ENCODE data around the gene SYCP2.

Gene SYCP2

DNA sequence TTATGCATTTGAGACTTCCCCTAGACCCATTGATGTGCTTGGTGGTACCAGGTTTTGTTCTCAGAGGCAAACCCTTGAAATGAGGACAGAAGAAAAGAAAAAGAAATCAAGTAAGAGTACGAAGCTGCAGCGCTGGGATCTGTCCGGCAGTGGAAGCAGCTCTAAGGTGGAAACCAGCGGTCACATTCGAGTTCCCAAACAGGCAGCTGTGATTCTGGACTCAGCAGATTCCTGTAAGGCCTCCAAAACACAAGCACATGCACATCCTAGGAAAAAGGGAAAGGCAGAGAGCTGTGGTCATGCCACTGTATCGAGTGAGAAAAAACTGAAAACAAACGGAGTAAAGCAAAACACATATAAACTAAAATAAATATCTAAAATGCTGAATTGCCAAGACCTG, 11.3 kb upstream of the SYCP2 start:
- DNase-seq: no peak

DNA sequence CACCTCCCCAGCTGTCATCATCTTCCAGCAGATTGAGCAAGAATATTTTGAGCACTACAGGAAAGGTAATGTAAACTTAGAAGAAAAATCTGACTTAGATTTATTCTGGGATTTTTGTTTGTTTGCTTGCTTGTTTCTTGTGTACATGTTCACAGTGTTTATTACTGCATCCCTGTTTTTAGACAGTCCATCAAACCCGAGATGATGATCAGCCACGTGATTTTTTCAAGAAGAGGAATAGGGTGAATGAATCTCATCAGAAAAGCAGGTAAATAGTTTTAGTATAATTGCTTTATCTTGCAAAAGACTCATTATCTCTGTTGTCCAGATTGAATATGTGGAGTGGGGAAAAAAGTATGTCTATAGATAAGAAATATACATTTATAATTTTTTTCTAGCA, 8.8 kb upstream of the SYCP2 start:
- no peak for DNase-seq

DNA sequence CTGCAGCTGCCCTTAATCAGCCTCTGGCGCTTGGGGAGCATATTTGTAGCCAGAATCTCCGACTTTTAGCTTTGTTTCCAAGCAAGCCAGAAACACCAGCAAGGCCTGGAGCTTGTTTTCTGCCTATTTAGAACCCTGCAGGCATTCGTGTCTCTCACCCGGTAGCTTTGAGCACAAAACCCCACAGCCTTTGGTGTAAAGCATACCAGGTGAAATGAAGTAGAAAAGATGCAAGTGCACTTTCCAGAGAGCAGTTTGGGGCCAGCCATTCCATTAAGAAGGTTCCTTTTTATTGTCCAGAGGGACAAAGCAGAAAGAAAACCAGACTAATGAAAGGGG, 7.5 kb upstream of the SYCP2 start:
- DNase-seq: no peak

DNA sequence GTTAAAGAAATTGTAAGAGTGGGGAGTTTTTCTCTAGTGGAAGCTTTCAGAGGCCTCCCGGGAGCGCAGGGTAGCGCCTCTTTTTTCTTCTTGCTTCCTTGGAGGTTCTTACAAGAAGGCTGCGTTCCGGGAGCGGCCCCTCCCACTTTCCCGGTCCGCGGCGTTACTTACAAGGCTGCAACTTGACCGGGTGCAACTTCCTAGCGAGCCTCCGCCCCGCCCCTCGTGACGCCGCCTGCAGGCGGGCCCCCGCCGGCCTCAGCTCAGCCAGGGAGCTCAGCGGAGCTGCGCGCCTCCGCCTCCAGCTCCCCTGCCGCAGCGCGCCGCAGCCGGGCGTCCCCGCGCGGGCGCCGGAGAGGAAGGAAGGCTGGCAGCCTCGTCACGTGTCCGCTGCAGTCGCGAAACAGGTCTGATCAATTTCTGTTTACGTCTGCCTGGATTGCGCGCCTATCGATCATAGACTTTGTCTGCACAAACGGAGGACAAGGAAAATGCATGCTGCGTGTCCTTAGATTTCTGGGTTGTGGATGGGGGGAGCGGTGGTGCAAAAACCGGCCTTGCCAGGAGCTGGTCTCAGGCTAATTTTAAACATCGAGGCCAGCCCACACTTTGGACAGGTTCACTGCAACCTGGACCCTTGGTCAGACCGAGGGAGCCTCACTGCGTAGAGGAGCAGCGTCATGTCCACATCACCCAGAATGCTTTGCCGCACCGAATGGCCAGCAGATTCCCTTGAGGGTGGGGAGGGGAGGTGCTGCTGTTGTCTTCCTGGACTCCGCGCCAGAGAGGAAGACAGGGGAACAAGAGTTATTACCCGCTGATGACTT, 6.9 kb upstream of the SYCP2 start, which contains the start of the genes FAM217B and PPP1R3D:
Gene FAM217B (plus strand): TSS at position 261 of the 827 bp plus-strand sequence. CDS start 3,555 bp downstream, outside the sequence.
Gene PPP1R3D (minus strand): TSS at position 177 of the 827 bp plus-strand sequence. CDS start 374 bp downstream, outside the sequence.
- DNase-seq: peak; percentile 96

DNA sequence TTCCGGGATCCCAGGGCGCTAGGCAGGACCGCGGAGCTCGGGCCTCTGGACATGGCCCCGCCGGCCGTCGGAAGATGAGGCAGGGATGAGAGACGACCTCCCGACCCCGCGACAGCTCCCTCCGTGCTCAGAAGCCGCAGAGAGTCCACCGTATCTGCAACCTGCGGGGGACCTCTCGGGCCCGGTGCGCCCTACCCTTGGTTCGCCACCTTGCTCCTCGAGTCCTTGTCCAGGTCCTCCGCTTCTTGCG, 6.4 kb upstream of the SYCP2 start:
- peak; percentile 13 for DNase-seq

DNA sequence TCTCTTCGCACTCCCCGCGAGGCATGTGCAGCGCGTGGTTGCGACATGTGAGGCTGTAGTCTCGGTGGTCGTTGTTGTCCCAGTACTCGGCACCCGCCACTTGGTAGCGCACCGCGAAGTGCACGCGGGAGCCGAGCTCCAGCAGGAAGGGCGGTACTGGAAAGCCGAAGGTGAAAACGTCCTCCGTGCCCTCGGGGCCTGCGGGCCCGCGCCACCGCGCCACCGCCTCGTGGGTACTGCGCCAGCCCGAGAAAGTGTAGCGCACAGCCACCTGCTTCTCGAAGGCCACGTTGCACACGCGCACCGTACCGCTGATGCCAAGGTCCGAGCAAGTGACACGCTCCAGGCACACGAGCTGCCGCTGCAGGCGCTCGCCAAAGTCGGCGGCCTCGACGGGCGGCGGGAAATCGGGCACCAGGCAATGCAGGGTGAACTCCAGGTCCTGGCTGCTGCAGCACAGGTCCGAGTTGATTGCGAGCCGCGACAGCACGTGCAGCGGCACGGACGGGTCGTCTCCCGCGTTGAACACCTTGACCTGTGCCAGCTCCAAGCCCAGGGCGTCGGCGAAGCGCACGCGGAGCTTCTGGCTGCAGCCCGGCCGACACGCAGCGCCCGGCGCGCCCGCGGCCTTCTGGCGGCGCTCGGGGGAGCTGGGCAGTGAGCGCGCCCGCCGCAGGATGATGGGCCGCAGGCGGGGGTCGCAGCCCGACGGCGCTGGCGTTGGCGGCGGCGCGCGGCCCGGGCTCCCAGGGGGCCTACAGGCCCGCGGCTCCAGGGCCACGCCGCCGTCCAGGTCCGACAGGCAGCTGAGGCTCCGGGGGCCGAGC, 5.8 kb upstream of the SYCP2 start:
- DNase-seq: no peak

DNA sequence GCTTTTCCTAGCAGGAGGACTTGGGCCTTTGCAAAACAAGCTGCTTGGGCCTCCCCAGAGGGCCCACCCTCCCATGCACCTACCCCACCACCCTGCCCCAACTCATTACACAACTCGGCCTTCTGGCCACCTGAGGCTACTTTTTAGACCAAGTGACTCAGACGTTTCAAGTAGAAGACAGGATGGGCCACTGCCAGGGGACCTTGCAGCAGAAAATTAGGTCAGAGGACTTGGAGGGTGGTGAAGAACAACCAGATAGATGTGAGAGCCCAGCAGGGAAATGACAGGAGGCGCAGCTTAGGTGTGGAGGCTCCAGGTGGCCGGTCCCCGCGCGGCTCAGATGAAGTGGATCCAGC, 5.2 kb upstream of the SYCP2 start:
- DNase-seq: no peak

DNA sequence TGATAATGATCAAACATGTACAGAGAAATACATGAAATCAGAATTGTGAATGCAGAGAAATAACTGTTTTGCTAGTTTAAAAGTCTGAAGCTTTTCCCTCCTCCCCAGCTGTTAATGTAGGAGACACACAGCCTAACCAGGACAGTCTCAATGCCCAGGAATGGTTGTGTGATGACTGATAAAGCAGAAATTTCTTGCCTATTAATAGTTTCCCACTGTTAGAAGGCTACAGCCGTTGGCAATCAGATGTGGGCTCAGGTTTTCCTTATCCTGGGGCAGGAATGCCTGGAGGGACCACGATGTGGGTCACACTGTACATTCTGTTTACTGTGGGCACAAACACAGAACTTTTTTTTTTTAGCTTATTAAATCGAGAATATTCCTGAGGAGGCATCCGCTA, 4.8 kb upstream of the SYCP2 start:
- no peak for DNase-seq

DNA sequence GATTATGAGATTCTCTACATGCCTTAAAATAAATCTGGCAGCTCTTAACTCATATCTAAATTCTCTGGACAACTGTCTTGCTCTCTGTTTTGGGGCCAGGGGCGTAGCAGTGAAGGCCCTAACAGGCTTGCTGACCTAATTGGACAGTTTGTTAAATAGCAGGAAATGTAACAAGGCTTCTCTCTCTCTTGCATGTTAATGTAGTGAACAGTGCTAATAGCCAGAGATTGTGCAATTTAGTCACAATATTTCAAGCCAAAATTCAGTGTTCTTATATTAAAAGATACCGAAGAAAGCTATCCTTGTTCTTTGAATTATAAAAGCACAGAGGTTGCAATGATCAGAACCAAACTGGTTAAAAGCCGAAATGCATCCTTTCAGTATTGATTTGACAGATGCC, 3.7 kb upstream of the SYCP2 start:
- DNase-seq: no peak

DNA sequence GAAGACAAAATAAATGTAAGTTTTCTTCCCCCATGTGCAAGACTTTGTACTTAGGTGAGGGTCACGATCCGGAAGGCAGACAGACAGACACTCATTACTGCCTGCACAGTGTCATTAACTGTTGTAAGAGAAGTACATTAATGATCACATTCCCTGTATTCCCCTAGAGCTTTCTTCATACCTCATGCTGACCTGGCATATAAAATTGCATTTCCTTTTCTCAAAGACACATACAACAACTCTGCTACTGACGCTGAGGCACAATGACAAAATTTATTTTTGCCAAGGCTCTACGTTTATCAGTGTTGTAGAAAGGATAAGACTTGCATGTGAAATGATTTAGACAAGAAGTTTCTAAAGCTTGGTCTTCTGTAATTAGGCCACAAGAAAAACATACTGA, 3.0 kb upstream of the SYCP2 start:
- DNase-seq: no peak

DNA sequence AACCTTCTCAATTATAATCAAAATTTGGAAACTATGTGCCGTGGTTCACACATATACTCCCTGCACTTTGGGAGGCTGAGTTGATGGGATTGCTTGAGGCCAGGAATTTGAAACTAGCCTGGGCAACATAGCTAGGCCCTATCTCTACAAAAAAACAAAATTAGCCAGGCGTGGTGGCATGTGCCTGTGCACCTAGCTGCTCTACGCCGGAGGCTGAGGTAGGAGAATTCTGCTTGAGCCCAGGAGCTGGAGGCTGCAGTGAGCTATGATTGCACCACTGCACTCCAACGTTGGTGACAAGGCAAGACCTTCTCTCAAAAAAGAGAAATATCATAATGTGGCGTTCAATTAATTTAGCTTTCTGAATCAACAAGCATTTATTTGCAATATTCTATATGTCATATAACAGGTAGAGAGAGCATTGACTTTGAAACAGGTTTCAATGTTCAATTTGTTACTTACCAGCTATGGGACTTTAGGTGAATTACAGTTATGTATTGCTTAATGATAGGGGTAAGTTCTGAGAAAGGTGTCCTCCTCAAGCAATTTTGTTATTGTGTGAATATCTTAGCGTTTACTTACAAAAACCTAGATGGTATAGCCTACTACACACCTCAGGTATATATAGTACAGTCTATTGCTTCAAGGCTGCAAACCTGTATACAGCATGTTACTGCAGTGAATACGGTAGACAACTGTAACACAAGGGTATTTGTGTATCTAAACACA, 2.2 kb upstream of the SYCP2 start:
- DNase-seq: no peak

DNA sequence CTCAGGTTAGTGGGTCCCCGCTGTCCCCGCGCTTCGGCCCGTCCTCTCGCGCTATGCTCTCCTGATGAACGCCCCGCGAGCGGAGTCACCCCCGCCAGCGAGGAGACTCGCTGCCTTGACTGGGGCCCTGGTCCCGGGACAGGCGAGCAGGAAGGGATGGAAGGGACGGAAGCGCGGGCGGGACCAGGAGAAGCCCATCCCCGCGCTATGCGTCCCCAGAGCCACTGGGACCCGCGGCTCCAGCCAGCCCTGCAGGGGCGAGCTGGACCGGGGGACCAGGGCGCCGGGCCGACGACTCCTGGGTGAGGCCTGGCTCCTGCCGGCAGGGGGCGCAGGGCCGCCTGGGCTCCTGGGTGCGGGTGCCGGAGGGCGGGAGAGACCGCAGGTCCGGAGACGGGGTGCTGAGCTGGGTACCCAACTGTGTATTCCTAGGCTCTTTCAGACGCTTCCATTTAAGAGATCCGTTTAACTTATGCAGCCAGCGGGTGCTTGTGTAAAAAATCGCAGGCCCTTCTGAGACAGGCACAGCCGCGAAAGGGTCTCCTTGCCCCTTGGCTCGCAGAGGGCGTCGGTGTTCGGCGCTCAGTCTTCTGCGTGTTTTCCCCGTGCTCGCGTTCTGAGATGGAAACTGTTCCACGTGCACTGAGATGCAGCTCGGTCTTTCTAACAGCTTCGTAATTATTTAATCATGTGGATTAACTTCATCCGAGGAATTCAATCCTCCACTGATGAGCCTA, 580 bp upstream of the SYCP2 start:
- DNase-seq: peak; percentile 85

DNA sequence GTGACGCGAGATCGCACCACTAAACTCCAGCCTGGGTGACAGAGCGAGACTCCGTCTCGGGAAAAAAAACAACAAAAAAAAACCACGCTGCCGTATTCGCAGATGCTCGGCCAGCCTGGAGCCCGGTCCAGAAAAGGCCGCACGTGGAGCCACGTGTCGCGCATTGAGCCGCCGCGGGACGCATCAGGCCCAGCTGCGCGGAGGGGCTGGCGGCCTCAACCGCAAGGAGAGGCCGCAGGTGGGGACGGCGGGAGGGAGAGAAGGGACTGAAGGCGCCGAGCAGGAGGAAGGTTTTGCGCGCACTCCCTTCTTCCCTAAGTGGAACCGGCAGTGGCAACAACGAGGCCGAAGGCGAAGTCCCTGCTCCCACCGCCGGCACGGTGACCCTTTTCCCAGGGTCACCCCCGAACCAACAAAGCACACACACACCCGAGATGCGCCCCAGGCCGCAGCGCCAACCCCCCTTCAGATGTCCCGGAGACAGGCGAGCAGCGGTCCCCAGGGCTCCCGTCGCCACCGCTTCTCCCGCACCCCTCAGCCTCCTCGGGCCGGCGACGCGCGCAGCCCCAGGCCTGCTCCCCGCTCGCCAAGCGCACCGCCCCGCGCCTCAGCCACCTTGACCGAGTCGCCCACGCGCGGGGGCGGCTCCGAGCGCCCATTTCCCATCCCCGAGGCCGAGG, 681 bp downstream of the SYCP2 start:
- no peak for DNase-seq

DNA sequence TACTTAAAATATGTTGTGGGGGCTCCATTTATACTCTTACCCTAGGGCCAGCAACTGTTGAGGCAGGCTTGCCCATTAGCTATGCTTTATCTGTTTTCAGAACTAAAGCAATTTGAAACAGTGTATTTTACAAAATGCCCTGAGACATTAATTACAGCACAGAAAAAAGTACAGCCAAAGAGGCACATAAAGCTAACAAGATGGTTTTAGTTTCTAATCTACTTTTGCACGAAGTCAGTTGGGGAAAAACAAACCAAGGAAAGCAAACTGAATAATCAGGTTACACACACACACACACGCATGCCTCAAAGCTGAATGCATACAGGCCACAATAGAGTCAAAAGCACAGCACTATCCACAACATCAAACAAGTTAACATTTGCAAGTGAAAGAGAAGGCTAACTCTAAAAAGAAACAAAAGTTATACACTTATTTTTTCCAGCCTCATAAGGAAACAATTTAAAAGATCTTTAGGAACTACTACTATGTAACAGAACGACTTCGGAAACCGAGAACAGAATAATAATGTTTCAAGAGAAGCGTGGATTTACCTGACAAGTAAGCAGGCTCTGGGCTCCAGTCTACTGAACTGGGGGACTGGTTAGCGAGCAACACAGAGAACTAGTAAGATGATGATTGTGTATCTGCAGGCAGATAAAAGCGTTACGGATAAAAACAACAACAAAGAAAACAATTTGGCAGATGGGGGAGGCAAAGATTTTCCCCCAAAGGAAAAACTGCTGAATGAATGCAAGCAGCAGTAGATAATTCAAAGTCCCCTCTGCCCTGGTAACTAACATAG, 1.7 kb downstream of the SYCP2 start:
- no peak for DNase-seq

DNA sequence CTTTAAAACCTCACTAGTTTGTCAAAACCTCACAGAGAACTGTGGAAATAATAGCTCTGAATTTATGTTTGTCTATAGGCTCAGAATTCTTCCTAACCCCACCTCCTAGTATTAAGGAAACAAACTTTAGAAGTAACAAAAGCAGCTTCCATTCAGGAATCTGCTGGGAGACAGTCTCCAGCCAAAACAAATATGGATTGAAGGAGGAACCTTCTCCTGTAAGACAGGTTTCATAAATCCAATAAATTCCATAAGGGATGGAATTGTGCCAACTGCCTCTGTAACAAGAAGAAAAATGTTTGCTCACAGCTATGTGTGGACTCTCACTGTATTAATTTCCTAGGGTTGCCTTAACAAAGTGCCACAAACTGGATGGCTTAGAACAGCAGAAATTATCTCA, 7.5 kb downstream of the SYCP2 start:
- no peak for DNase-seq

DNA sequence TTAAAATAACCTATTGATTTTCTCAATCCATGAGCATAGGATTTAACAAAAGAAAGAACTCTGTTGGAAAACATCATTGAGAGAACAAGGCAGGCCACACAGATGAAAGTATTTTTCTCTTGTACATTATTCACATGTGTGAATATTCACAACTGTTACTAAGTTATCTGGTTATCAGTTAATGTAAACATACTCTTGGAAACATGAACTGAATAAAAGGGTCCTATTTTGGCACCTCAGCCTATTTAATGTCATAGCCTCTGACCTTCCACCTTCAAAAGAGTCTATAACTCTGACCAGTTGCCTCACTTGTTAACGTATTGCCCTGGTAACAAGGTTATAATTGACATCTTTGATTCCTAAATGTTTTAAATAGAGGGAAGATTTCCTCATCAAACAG, 8.1 kb downstream of the SYCP2 start:
- no peak for DNase-seq

DNA sequence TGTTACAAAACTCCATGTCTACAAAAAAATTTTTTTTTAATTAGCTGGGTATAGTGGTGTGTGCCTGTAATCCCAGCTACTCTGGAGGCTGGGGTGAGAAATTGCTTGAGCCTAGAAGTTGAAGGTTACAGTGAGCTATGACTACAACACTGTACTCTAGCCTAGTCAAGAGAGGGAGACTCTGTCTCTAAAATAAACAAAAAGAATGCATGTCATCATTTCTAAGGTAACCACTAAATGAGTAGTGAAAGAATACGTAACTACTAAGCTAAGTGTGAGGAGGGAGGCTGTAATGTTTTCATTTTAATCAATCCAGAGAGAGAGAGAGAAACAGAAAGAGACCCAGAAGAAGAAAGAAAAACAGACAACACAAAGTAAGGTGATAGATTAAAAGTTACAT, 9.9 kb downstream of the SYCP2 start:
- no peak for DNase-seq

DNA sequence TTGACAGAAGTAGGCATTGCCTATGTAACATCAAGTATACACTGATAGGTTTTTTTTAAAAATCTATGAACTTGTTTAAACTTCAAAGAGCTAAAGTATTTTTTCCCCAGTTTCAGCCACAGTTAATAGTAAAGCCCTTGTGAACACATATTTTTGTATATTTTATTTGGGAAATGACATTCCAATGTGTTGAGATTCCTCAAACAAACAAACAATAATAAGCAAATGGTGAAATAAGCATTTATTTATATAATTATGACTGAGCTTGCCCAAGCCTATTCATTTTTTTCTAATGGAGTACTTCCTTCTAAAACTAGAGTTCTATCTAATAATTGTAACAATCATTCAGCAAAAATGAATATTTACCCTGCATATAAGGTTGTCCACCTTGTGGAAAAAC, 12.5 kb downstream of the SYCP2 start:
- no peak for DNase-seq

DNA sequence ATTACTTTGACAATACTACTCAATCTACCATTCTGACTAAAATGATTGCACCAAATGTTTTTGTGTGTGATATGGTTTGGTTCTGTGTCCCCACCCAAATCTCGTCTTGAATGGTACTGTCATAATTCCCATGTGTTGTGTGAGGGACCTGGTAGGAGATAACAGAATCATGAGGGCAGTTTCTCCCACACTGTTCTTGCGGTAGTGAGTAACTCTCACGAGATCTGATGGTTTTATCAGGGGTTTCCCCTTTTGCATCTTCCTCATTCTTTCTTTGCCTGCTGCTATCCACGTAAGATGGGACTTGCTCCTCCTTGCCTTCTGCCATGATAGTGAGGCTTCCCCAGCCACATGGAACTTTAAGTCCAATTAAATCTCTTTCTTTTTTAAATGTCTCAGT, 20.8 kb downstream of the SYCP2 start:
- no peak for DNase-seq

DNA sequence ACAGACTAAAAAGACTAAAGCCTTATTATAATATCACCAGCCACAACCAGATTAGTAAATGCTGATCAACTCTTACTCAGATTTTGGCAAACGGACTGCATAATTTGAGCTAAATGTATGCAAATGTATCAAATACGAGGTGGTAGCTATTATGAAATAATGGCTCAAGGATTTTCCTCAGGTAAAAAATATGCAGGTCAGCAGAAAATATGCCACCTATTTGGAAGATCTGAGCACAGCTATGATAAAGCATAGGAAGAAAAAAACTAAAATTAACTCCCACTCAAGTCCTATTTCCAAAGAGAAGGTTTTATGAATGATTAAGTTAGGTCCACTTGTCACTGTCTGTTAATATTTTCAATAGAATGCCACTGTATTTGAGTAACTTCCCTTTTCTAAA, 22.4 kb downstream of the SYCP2 start:
- no peak for DNase-seq

DNA sequence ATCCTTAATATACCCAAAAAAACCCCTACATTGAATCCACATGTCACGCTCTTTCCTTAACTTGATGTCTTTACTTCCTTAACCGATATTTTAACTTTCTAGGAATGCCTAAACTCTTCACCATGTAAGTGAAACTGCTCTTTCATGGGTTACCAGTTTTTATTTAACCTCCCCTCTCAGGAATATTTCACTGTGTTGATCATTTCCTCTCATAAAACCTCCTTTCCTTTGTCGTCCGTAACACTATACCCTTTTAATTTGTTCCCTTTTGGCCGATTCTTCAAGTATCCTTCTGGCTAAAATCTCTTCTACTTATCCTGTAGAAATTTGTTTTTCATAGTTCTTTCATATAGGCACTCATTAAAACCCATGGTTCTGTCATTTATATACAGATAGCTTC, 24.6 kb downstream of the SYCP2 start:
- no peak for DNase-seq

DNA sequence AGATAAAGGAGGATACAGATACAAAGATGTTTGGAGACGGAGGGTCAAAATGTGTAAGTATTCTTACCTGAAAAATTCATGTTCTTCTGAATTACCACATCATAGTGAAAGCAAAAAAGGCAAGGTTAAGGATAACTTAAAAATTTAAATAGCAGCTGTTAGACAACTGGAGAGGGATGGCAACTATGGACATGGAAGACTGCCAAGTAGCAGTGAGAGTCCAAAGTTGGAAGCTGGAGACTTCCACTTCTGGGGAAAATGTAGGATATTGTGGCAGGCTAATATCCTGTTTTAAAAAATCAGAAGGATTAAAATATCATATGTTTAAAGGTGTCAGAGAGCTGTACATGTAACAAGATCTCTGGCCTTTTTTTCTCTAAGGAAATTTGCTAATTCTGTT, 29.8 kb downstream of the SYCP2 start:
- DNase-seq: no peak
